GM23338 (cell line): ENCODE data around the gene MFRP.

Source experiments
- EZH2 ChIP-seq: fragments of 200-600 bp; sonication (generic); IDR thresholded peaks from one replicate; pipeline ENCODE4 v1.8.0; 2017; ENCODE audit warnings: antibody characterized with exemption, mild to moderate bottlenecking, low read depth; ENCODE audit not compliant: unreplicated experiment
- EZH2phosphoT487 ChIP-seq: fragments of 200-600 bp; sonication (generic); IDR thresholded peaks from one replicate; pipeline ENCODE4 v1.8.1; 2018; ENCODE audit warnings: antibody characterized with exemption; ENCODE audit not compliant: unreplicated experiment
- NANOG ChIP-seq: IDR thresholded peaks from 2 replicates; pipeline ENCODE4 v1.6.1; 2016; ENCODE audit warnings: antibody characterized with exemption, borderline replicate concordance
- POLR2AphosphoS5 ChIP-seq: IDR thresholded peaks from 2 replicates; pipeline ENCODE4 v1.6.1; 2016; ENCODE audit warnings: antibody characterized with exemption, low read depth
- ZNF331 ChIP-seq: fragments of 250-450 bp; sonication (Bioruptor Pico); IDR thresholded peaks from 2 replicates; pipeline ENCODE4 v1.5.0; 2020; ENCODE audit warnings: low read depth, mild to moderate bottlenecking, moderate library complexity
- TF ChIP-seq, protein P1 (sequence below): IDR thresholded peaks from one replicate; pipeline ENCODE4 v1.6.1; 2018; ENCODE audit warnings: antibody characterized with exemption; ENCODE audit not compliant: unreplicated experiment
- TF ChIP-seq, protein P2 (sequence below), 2 experiments: fragments of 200-600 bp in 1 of 2; sonication (generic) in 1 of 2; conservative IDR thresholded peaks; 2 replicates each; pipeline versions ENCODE4 v1.5.1 to v1.6.1; 2016 to 2017; ENCODE audit warnings: antibody characterized with exemption in 2 of 2, low read depth in 2 of 2, mild to moderate bottlenecking in 2 of 2, moderate library complexity in 1 of 2
- TF ChIP-seq, protein P3 (sequence below): IDR thresholded peaks from 2 replicates; pipeline ENCODE4 v1.6.1; 2016; ENCODE audit warnings: antibody characterized with exemption

DNA sequence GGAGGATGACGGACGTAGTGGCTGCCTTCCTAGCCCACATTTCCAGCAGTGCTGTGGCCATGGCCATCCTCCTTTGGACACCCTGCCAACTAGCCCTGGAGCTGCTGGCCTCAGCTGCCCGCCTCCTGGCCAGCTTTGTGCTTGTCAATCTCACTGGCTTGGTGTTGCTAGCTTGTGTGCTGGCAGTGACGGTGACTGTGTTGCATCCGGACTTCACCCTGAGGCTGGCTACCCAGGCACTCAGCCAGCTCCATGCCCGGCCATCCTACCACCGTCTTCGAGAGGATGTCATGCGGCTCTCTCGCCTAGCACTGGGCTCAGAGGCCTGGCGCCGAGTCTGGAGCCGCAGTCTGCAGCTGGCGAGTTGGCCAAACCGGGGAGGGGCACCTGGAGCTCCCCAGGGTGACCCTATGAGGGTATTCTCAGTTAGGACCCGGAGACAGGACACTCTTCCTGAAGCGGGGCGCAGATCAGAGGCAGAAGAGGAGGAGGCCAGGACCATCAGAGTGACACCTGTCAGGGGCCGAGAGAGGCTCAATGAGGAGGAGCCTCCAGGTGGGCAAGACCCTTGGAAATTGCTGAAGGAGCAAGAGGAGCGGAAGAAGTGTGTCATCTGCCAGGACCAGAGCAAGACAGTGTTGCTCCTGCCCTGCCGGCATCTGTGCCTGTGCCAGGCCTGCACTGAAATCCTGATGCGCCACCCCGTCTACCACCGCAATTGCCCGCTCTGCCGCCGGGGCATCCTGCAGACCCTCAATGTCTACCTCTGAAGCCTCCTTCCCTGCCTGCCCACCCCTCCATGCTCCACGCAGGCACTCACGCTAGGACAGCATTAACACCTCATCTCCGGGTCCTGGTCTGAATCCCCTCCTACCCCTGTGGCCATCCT, 10.6 kb downstream of the MFRP start:
- TF ChIP-seq, protein P1, sequence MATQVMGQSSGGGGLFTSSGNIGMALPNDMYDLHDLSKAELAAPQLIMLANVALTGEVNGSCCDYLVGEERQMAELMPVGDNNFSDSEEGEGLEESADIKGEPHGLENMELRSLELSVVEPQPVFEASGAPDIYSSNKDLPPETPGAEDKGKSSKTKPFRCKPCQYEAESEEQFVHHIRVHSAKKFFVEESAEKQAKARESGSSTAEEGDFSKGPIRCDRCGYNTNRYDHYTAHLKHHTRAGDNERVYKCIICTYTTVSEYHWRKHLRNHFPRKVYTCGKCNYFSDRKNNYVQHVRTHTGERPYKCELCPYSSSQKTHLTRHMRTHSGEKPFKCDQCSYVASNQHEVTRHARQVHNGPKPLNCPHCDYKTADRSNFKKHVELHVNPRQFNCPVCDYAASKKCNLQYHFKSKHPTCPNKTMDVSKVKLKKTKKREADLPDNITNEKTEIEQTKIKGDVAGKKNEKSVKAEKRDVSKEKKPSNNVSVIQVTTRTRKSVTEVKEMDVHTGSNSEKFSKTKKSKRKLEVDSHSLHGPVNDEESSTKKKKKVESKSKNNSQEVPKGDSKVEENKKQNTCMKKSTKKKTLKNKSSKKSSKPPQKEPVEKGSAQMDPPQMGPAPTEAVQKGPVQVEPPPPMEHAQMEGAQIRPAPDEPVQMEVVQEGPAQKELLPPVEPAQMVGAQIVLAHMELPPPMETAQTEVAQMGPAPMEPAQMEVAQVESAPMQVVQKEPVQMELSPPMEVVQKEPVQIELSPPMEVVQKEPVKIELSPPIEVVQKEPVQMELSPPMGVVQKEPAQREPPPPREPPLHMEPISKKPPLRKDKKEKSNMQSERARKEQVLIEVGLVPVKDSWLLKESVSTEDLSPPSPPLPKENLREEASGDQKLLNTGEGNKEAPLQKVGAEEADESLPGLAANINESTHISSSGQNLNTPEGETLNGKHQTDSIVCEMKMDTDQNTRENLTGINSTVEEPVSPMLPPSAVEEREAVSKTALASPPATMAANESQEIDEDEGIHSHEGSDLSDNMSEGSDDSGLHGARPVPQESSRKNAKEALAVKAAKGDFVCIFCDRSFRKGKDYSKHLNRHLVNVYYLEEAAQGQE = no peak
- TF ChIP-seq, protein P2, sequence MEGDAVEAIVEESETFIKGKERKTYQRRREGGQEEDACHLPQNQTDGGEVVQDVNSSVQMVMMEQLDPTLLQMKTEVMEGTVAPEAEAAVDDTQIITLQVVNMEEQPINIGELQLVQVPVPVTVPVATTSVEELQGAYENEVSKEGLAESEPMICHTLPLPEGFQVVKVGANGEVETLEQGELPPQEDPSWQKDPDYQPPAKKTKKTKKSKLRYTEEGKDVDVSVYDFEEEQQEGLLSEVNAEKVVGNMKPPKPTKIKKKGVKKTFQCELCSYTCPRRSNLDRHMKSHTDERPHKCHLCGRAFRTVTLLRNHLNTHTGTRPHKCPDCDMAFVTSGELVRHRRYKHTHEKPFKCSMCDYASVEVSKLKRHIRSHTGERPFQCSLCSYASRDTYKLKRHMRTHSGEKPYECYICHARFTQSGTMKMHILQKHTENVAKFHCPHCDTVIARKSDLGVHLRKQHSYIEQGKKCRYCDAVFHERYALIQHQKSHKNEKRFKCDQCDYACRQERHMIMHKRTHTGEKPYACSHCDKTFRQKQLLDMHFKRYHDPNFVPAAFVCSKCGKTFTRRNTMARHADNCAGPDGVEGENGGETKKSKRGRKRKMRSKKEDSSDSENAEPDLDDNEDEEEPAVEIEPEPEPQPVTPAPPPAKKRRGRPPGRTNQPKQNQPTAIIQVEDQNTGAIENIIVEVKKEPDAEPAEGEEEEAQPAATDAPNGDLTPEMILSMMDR (conservative IDR thresholded peaks at IDR 0.05; ENCODE audit: low read depth in 2 of 2) = no peak
- TF ChIP-seq, protein P3, sequence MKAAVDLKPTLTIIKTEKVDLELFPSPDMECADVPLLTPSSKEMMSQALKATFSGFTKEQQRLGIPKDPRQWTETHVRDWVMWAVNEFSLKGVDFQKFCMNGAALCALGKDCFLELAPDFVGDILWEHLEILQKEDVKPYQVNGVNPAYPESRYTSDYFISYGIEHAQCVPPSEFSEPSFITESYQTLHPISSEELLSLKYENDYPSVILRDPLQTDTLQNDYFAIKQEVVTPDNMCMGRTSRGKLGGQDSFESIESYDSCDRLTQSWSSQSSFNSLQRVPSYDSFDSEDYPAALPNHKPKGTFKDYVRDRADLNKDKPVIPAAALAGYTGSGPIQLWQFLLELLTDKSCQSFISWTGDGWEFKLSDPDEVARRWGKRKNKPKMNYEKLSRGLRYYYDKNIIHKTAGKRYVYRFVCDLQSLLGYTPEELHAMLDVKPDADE = no peak
- TF ChIP-seq EZH2phosphoT487 (no peak), ZNF331 (CRISPR knock-in tag) (no peak), NANOG (no peak), EZH2 (no peak), POLR2AphosphoS5 (no peak)
